Measurements from ENCODE around the gene BTNL3.
"Not testable (repeated sequence)": the region's sequence is repeated elsewhere in the genome, so short reads cannot be mapped to it uniquely, and the experiment has no call there.

Gene BTNL3

DNA sequence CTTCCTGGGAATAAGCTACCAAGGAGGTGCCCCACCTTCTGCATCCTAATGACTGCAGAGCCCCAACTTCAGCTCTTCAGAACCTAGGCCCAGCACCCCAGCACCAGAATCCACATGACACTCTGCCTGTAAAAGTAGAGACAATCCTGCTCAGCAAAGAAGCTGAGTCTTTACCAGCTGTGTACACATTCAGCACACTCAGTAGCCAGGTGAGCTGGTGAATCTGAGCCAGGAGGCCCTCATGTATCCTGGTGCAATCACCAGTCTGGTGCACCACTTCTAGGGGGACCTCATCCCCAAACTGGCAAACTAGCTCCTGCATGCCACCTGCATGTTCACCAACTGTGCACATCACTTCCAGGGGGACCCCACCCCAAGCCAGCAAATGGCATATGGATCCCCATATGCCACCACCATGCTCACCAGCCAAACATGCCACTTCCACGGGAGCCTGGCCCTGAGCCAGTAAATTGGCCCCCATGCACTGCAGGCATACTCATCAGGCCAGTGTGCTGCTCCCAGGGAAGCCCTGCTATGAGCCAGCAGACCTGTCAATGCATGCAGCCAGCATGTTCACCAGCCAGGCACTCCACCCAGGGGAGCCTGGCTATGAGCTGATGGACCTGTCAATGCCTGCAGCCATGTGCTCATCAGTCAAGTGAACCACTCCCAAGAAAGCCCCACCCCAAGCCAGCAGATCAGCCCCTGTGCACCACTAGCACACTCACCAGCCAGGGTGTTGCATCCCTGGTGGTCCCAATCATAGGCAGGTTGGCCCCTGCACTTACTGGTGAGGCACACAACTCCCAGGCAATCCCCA lies 35.8 kb downstream of the BTNL3 start:
- no peak for DNase-seq

DNA sequence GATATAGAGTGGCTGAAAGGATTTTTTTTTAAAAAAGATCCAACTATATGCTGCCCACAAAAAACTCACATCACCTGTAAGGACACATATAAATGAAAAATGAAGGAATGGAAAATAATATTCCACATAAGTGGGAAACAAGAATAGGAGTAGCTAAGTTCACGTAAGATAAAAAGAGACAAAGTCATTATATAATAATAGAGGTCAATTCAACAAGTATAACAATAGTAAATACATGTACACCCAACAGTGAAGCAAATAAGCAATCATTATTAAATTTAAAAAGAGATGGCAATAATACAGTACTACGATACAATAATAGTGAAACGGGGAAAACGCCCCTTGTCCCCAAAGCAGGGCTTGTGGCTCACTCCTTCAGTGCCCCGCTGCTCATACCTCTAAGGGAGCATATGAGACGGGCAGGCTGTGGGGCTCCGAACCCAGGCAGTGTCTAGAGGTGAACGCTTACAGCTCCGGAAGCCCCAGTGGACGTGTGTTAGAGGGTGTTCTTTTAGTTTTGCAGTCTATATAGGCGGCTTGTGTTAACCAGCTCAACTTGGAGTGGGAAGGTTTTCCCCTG lies 38.9 kb downstream of the BTNL3 start:
- DNase-seq = no peak

DNA sequence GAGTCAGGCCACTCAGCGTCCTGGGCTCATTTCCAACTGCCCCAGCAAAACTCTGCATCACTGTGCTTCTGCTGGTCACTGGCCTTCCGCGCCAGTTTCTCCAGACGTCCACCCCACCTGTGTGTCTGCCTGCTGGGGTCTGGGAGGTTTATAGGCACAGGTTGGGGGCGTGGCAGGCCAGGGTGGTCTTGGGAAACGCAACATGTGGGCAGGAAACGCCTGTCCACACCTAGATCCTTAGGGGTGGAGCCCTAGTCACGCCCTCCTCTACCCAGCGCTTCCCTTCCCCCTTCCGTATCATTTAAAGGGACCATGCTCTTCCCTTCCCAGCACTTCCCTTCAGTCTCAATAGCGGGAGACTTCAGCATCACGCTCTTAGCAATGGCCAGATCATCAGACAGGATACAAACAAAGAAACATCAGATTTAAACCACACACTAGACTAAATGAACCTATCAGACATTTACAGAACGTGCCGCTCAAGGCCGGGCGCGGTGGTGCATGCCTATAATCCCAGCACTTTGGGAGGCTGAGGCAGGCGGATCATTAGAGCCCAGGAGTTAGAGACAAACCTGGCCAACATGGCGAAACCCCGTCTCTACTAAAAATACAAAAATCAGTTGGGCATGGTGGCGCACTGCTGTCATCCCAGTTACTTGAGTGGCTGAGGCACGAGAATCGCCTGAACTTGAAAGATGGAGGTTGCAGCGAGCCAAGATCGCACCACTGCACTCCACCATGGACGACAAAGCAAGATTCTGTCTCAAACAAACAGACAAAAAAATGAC lies 39.6 kb downstream of the BTNL3 start:
- DNase-seq = no peak

DNA sequence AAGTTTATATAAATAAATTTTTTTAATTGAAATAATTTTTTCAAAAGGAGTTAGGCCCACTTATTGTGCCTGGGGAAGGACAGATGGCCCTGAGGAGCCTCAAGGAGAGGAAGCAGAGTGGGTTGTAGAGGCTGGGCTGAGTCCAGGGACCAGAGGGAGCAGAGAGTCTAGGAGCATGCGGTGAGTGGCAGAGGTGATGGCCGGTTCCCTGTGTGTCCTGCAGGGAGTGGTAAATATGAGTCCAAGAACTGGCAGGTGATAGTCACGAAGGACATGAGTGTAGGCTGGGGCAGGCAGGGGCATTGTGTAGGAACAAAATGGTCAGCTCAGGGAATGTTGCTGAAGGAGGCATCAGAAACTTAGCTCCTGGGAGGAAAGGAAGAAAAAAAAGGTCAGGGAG lies 43.1 kb downstream of the BTNL3 start:
- no peak for DNase-seq

DNA sequence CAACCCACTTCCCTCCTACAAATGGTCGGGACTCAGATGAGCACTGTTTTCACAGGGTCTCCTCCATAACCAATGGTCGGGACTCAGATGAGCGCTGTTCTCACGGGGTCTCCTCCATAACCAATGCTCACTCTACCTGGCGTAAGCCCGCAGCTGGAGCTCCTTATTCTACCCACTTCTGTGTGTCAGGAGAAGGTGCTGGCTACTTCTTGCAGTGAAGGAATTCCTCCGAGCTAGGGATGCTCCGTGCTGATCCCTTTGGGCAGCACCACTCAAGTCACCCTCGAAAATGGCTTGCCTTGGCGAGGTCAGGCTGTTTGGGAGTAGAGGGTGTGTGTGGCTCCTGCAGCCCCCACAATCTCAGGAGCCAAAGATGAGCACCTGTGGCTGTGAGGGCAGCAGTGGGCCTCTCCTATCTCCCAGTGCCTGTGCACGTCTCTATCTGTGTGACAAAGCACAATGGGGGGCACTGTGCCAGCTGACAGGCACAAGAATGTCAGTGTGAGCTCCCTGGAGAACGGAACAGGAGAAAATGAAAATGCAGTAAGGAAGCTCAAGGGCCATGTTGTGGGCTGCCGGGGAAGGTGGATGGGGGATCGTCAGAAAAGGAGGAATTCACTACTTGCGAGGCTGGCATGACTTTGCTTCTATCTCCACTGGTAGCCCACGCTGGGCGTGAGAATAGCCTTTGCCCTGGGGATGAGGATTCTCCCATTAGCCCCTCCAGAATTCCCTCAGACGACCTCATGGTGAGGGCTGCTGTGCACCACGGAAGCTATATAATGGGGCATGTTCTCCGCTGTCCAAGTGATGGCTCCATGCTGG lies 47.6 kb downstream of the BTNL3 start:
- DNase-seq = no peak

DNA sequence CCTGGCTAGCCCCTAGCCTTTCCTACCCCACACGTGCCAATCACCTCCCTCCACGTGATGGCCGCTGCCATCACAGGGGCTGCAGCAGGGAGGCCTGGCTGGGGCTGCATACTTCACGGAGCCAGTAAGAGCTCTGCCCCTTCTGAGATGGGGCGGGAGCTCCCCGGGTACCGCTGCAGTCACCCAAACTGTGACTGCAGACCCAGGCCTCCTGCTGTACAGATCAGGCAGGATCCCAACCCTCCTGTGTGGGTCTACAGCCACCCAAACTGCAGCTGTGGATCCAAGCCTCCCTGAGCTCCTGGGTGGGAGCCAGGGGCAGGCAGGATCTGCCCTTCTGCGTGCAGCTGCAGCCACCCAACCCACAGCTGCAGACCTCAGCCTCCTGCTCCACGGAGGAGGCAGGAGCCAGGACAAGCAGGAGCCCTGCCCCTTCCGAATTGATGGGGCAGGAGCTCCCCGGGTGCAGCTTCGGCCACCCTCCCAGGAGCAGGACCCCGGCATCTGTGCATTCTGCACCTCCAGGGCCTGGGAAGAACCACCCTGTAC lies 48.2 kb downstream of the BTNL3 start:
- DNase-seq = no peak

DNA sequence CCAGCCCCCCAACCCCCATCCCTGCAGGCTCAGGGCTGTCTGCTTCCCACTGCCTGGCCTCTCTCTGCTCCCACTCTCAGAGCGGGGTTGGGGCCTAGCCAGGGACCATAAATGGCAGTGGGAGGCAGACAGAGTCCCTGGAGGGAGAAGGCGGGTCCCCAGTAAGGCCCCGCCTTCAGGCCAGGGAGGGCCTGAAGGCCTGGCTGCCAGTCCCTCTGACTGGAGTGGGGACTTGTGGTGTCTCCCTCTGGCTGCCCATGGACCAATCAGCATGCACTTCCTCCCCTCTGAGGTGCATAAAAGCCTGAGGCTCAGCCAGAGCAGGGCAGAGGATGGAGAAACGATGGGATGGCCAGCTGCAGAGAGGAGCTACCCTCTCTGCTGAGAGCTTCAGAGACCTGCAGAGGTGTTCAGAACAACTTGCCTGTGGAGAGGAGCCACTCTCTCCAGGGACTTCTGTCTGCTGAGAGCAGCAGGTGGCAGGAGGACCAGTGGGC lies 48.8 kb downstream of the BTNL3 start:
- no peak for DNase-seq

DNA sequence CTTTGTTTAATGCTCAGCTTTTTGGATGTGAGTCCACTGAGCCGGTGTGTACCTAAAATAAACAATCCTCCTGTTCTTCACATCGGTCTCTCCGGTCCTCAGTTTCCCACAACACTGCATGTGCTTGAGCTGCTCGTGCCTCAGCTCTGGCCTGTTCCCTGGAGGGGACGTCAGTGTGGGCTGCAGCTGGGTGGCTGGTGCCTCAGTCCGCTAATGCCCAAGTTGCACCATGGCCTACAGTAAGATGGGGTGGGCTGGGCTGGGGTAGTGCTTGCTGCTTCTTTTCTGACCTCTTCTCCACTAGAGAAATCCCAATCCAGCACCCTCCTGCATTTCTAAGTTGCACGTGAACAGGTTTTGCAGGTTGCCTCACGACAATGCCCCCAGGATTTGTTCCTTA lies 50.8 kb downstream of the BTNL3 start:
- no peak for DNase-seq

DNA sequence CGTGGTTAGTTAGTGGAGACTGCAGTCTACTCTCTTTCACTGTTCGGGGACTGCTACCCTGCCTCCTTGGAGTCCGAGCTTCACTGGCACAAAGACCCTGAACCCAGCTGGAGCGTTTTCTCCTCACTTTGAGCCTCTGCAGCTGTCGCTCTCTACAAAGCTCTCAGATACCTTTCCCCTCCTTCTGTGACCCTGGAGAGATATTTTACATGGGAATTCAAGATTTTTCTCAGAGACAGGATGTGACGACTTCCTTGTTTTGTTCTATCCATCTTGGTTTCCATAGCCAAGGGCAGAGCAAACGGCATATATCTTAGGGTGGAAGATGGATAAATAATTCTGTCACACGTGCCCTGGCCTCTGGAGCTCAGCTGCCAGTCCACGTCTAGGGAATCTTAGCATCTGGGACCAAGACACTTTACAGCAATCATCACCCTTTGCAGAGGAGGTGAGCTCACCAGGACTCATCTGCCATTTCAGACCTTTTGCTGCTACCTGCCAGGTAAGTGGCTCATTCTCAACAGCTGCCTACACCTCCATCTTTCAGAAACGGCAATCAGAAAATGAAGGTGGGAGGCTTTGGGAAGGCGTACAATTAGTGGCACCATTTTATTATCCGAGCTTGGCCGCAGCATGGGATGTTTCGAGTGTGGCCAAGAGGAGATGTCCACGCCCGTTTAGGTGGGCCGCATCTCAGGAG lies 51.4 kb downstream of the BTNL3 start, which contains the start of gene BTNL9:
BTNL9 (plus strand) TSS at position 336 of the 700 bp plus-strand sequence. CDS start 5,224 bp downstream, outside the sequence.
- no peak for DNase-seq

DNA sequence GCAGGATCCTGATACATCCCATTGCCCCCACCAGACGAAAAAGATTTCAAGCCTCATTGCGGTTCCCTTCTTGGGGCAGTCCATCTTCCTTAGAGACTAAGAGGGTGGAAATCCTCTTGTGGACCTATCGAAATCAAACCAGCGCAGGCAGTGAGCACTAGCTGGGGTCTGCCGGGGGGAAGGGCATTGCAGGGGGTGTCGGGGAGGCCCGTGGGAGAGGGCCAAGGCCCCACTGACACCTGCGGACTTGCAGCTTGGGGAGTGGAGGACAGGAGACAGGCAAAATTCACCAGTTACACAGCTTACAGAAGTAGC lies 51.9 kb downstream of the BTNL3 start:
- no peak for DNase-seq

DNA sequence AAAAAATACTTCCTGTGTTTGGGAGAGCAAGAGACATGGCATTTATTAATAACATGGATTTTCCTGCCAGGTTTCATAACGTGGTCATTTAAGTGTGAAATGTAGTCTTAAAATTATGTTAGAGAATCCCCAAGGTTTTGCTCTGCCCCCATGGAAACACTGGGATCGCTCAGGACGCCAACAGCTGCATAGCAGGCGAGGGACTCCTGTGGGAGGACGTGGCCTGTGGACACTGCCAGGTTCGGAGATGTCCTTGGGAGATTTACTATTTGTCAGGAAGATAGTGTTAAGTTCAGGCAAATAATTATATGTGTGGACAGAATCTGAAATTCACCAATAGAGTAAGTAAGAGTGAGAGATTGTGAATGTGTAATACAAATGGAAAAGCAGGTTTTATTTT lies 52.4 kb downstream of the BTNL3 start:
- no peak for DNase-seq

DNA sequence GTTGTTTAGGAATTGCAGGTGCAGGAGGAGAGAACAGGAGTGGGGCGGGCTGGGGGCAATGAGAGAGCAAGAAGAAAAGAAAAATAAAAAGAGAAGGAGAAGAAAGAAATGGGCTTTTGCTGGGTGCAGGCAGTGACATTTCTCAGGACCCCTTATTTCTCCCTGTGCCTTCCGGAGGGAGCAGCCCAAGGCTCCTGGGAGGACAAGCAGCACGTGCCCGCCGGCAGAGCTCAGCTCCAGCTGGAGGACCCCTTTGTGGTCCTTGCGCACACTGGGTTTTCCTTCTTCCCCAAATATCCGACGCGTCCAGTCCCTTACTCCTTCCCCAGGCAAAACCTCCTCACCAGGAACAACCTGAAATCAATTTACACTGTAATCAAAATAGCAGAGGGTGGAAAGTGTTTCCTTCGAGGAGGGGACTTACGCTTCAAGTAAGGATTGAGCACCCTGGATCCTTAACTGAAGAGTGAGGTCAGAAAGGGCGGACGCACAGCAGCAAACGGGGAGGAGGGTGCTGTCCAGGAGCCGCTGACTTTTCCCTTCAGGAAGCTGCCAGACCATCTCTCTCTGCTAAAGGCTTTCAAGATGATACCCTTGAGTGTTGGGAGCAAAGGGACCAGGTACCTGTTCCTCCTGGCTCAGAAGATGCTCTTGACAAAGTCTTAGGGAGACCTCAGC lies 53.5 kb downstream of the BTNL3 start:
- DNase-seq = no peak

DNA sequence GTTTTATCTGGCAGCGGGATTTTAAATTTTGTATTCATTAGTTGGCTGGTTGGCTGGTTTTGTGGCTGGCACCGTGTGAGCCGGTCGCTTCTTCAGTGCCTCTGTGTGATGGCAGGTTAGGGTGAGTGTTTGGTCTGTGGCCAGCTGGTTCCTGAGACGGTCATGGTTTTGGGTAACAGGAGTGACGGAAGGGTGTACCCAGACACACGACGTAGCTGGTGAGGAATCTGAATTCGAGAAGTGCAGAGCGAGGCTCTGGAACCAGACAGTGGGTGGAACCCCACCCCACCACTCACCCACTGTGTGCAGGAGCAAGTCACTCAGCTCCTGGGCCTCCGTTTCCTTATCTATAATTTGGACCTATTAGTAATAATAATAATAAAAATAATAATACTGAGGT lies 54.1 kb downstream of the BTNL3 start:
- no peak for DNase-seq

DNA sequence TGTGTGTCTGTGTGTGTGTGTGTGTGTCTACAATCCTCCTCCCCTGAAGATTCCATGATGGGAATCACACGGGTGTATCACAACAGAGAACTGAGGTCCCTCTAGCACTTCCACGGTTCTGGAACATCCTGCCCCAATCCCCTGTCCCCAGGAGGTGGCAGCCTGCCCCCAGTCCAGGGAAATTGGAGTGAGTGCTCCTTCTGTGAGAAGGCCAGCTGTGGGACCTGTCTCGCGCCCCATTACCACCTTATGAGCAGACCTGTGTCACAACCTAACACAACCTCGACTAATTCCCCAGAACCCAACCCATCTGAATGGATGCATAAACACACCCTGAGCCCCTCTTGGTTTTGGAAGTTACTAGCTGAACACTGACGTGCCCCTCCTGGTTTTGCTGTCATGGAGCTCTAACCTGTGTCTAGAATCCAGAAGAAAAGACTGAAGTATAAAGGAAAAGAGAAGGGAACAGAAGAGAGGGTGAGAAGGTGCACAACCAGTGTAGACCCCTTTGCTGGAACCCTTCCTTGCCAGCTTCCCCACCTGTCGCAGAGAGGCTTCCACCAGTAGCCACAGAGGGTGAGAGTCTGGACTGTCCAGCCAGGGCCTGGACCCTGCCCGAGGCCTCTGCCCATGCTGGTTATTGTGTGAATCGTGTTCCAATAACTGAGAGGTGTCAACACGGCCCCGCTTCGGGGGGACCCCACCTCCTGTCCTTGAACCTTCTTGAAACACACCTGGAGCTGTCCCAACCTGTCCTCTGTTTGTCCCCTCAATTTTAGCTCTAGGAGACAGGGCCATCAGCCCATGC lies 54.8 kb downstream of the BTNL3 start:
- DNase-seq = no peak

DNA sequence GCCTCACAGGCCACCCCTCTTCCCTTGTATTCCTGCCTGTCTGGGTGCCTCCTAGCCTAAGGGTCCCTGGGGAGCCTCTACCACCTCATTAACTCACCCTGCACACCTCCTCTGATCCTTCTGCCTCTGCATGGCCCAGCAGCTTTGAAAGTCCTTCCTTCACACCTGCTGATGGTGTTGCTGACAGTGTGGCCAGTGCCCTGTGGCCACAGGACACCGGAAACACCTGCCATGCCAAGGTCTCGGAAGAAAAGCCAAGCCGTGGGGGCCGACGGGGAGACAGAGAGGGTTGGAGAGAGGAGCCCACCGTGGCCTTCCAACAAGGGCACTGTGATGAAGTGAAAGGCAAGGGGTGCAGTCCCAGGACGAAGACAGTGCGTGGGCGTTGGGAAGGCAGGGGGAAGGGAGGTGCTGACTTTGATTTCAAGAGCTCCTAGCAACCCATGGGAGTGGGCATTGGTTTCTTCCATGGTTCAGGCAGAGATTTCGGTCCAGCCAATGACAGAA lies 55.5 kb downstream of the BTNL3 start:
- no peak for DNase-seq

DNA sequence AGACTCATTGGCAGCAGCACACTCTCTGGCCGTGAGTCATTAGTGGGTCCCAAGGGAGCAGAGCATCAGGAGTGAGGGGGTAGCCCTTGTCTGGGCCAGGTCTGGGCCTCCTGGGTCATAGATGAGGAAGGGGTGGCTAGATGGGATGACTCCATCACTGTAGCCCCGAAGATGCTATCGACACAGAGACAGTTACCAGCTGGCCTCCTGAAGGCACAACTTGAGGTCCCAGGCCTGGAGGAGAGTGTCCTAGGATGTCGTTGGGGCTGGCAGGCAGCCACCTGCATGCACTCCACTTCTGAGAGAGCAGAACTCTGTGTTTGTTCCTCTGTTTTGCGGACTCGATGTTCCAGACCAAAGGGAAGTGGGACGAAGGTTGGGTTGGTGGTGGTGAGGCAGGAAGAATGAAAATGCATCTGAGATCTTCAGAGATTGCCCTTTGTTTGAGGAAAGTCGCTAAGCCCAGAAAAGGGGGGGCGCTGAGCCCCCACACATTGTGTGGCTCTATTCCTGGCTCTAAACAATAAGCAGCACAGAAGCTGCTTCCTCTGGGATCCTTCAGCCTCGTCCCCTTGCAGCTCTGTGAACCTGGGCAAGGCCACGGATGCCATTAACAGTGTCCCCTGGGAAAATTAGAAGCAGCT lies 56.1 kb downstream of the BTNL3 start:
- no peak for DNase-seq

DNA sequence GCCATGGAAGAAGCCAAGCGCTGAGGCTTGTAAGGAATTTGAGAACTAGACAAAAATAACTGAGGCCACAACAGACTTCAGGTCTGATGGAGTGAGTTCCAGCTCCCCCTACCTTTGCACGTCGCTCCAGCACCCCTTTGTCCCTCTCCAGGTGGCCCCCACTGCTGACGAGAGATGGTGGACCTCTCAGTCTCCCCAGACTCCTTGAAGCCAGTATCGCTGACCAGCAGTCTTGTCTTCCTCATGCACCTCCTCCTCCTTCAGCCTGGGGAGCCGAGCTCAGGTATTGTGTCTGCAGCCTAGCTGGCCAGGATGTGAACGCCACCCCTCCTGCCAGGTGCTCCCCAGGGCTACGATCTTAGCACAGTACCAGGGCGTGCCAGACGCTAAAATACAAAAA lies 56.7 kb downstream of the BTNL3 start:
- no peak for DNase-seq

DNA sequence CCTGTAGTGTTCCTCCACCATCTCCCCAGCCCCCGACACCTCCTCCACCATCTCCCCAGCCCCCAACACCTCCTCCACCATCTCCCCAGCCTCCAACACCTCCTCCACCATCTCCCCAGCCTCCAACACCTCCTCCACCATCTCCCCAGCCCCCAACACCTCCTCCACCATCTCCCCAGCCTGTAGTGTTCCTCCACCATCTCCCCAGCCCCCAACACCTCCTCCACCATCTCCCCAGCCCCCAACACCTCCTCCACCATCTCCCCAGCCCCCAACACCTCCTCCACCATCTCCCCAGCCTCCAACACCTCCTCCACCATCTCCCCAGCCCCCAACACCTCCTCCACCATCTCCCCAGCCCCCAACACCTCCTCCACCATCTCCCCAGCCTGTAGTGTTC lies 57.2 kb downstream of the BTNL3 start:
- DNase-seq = not testable (repeated sequence)

DNA sequence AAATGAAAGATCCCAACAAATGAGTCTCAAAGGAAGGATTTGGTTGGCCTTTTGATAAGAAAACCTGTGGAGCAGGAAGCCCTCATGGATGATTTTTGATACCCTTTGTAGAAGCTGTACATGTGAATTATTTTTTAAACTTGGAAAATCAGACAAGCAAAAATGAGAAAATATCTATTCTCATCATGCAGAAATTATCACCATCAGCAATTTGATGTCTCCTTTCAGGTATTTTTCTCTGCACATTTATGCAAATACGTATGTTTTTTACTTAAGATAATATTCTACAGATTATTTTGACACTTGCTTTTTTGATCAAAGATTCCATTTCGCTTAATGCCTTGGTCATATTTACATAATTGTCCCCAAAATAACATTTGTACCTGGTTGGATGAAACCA lies 58.6 kb downstream of the BTNL3 start:
- no peak for DNase-seq

DNA sequence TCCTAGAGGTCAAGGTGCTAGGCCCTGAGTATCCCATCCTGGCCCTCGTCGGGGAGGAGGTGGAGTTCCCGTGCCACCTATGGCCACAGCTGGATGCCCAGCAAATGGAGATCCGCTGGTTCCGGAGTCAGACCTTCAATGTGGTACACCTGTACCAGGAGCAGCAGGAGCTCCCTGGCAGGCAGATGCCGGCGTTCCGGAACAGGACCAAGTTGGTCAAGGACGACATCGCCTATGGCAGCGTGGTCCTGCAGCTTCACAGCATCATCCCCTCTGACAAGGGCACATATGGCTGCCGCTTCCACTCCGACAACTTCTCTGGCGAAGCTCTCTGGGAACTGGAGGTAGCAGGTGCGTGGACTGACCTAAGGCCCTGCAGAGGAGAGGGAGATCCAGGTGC lies 59.3 kb downstream of the BTNL3 start:
- no peak for DNase-seq
